ENCODE data around the gene LCN1.
"Not testable (repeated sequence)": the region's sequence is repeated elsewhere in the genome, so short reads cannot be mapped to it uniquely, and the experiment has no call there.

LCN1 gene

GRCh38 chr9:135545646-135546176 is 24.5 kb downstream of the LCN1 start, which contains the start of gene OBP2A:
TSS of gene OBP2A (plus strand) at chr9:135546126. CDS start at chr9:135546181, 55 bp downstream.
- H3K9ac ChIP-seq (ENCODE audit: low read length in 5 of 5); H3K27me3 ChIP-seq (ENCODE audit: control insufficient read depth in 5 of 5, insufficient read depth in 4 of 5, low read length in 5 of 5); H3K9me3 ChIP-seq (ENCODE audit: control insufficient read depth in 5 of 5, low read length in 5 of 5); H3K4me3 ChIP-seq (ENCODE audit: low read depth in 1 of 5, low read length in 5 of 5); H3K27ac ChIP-seq (ENCODE audit: low read depth, low read length); H3K36me3 ChIP-seq (ENCODE audit: control insufficient read depth in 5 of 5, insufficient read depth in 5 of 5, low read length in 5 of 5); H3K4me1 ChIP-seq (ENCODE audit: control insufficient read depth in 5 of 5, insufficient read depth in 5 of 5, low read length in 5 of 5): not testable (repeated sequence)

DNA sequence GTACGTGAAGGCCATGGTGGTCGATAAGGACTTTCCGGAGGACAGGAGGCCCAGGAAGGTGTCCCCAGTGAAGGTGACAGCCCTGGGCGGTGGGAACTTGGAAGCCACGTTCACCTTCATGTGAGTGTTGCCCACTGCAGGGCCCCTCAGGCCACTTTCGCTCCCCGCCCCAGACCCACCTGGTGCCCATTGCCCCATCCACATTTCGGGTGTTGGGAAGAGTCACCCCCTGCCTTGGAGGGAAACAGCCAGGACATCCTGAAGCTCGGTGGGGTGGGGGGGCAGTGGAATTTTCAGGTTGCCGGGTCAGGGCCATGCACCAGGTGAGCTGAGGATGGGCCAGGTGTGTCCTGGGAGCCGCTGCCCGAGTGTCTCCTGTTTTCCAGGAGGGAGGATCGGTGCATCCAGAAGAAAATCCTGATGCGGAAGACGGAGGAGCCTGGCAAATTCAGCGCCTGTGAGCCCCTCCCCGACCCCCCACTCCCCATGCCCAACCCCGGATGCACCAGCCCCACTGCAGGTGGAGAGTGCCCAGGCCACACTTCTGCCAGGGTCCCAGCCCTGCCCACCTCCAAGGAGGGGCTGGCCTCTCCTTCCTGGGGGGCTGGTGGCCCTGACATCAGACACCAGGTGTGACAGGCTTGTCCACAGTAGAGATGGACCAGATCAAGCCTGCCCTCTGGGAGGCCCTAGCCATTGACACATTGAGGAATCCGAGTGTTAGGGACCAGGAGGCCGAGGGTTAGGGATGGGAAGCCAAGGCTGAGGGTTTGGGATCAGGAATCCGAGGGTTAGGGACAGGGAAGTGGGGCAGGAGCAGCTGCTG is 25.8 kb downstream of the LCN1 start:
- H3K36me3 ChIP-seq (ENCODE audit: control insufficient read depth in 5 of 5, insufficient read depth in 5 of 5, low read length in 5 of 5); H3K4me3 ChIP-seq (ENCODE audit: low read depth in 1 of 5, low read length in 5 of 5); H3K27ac ChIP-seq (ENCODE audit: low read depth, low read length); H3K4me1 ChIP-seq (ENCODE audit: control insufficient read depth in 5 of 5, insufficient read depth in 5 of 5, low read length in 5 of 5); H3K9me3 ChIP-seq (ENCODE audit: control insufficient read depth in 5 of 5, low read length in 5 of 5); H3K9ac ChIP-seq (ENCODE audit: low read length in 5 of 5): not testable (repeated sequence)
- H3K27me3 ChIP-seq (ENCODE audit: control insufficient read depth in 5 of 5, insufficient read depth in 4 of 5, low read length in 5 of 5), result peaks cover 3 to 13% (median 5%) of the 10 kb centered on the region in 5 donors

DNA sequence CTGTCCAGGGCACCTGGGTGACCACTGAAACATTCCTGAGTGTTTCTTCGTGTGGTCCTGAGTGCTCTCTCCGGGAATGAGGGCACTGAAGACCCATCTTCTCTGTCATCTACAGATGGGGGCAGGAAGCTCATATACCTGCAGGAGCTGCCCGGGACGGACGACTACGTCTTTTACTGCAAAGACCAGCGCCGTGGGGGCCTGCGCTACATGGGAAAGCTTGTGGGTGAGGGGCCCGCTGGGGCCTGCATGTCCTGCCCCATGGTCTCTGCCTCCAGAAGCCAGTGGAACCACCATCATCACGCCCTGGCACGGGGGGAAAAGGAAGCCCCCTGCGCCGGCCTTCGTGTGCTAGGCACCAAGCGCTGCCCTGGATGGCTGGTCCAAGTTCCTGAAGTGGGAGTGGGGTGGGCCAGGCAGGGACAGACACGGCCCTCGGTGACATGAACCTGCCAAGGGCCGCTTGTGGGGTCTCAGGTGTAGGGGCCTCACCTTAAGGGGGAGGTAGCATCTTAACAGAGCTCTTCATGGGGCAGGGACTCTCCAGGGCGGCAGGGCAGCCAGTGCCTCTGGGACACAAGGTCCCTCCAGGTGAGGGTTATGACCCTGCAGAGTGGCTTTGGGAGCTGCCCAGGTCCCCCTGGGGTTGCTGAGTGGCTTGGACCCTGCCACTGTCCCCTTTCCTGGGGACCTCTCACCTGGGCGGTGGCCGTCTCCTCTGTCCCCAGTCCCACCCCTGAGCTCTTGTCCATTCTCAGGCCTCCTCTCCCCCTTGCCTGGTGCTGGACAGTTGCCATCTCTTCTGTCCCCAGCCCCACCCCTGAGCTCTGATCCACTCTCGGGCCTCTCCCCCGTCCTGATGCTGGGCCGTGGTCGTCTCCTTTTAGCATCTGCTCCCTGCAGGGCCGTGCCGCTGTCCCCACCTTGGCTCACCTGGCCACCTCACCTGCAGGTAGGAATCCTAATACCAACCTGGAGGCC is 26.8 kb downstream of the LCN1 start:
- Histone ChIP-seq H3K27ac (ENCODE audit: low read depth, low read length) (no peak overlapping the region), H3K4me3 (ENCODE audit: low read depth in 1 of 5, low read length in 5 of 5) (no peak overlapping the region), H3K9me3 (ENCODE audit: control insufficient read depth in 5 of 5, low read length in 5 of 5) (no peaks in the 10 kb centered on the region), H3K36me3 (ENCODE audit: control insufficient read depth in 5 of 5, insufficient read depth in 5 of 5, low read length in 5 of 5) (no peaks in the 10 kb centered on the region), H3K4me1 (ENCODE audit: control insufficient read depth in 5 of 5, insufficient read depth in 5 of 5, low read length in 5 of 5) (no peaks in the 10 kb centered on the region), H3K9ac (ENCODE audit: low read length in 5 of 5) (no peak overlapping the region), H3K27me3 (ENCODE audit: control insufficient read depth in 5 of 5, insufficient read depth in 4 of 5, low read length in 5 of 5) (peaks cover 3 to 17% (median 5%) of the 10 kb centered on the region in 5 donors)

GRCh38 chr9:135549478-135550343 is 28.5 kb downstream of the LCN1 start:
- H3K4me1 ChIP-seq (ENCODE audit: control insufficient read depth in 5 of 5, insufficient read depth in 5 of 5, low read length in 5 of 5); H3K4me3 ChIP-seq (ENCODE audit: low read depth in 1 of 5, low read length in 5 of 5); H3K9me3 ChIP-seq (ENCODE audit: control insufficient read depth in 5 of 5, low read length in 5 of 5); H3K27ac ChIP-seq (ENCODE audit: low read depth, low read length); H3K9ac ChIP-seq (ENCODE audit: low read length in 5 of 5); H3K36me3 ChIP-seq (ENCODE audit: control insufficient read depth in 5 of 5, insufficient read depth in 5 of 5, low read length in 5 of 5): not testable (repeated sequence)
- H3K27me3 ChIP-seq (ENCODE audit: control insufficient read depth in 5 of 5, insufficient read depth in 4 of 5, low read length in 5 of 5), result peaks cover 3 to 14% (median 4%) of the 10 kb centered on the region in 5 donors

DNA sequence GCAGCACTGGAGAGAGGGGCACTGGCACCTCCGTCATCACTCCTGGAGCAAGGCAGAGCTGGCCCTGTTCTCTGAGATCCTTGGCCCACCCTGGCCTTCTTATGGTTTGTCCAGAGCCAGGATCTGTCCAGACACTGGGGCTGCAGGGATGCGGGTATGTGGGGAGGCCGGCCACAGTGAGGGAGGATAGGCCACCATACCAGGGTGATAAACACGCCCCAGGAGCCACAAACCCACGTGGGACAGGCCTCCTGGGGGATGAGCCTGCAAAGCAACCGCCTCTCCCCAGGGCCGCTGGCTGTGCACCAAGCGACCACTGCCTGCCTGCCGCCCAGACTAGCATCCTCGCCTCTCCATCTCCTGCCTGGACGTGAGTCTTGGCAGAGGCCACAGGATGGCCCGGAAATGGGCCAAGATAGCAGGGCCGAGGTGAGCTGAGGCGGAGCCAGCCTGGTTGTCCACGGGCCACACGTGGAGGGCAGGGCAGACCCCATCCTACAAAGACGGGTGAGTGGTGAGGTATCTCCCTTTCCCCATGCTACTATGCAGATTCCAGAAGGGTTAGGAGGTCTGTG is 29.2 kb downstream of the LCN1 start:
- Histone ChIP-seq H3K9me3 (ENCODE audit: control insufficient read depth in 5 of 5, low read length in 5 of 5) (no peaks in the 10 kb centered on the region), H3K36me3 (ENCODE audit: control insufficient read depth in 5 of 5, insufficient read depth in 5 of 5, low read length in 5 of 5) (no peaks in the 10 kb centered on the region), H3K9ac (ENCODE audit: low read length in 5 of 5) (no peak overlapping the region), H3K4me3 (ENCODE audit: low read depth in 1 of 5, low read length in 5 of 5) (no peak overlapping the region), H3K27ac (ENCODE audit: low read depth, low read length) (no peak overlapping the region), H3K4me1 (ENCODE audit: control insufficient read depth in 5 of 5, insufficient read depth in 5 of 5, low read length in 5 of 5) (no peaks in the 10 kb centered on the region), H3K27me3 (ENCODE audit: control insufficient read depth in 5 of 5, insufficient read depth in 4 of 5, low read length in 5 of 5) (peaks cover 3 to 14% (median 4%) of the 10 kb centered on the region in 5 donors)

- Histone ChIP-seq H3K4me3 (ENCODE audit: low read depth in 1 of 5, low read length in 5 of 5) (no peak overlapping the region), H3K36me3 (ENCODE audit: control insufficient read depth in 5 of 5, insufficient read depth in 5 of 5, low read length in 5 of 5) (no peaks in the 10 kb centered on the region), H3K27me3 (ENCODE audit: control insufficient read depth in 5 of 5, insufficient read depth in 4 of 5, low read length in 5 of 5) (peaks cover 3 to 14% (median 4%) of the 10 kb centered on the region in 5 donors), H3K9ac (ENCODE audit: low read length in 5 of 5) (no peak overlapping the region), H3K4me1 (ENCODE audit: control insufficient read depth in 5 of 5, insufficient read depth in 5 of 5, low read length in 5 of 5) (no peaks in the 10 kb centered on the region), H3K9me3 (ENCODE audit: control insufficient read depth in 5 of 5, low read length in 5 of 5) (no peaks in the 10 kb centered on the region), H3K27ac (ENCODE audit: low read depth, low read length) (no peak overlapping the region)
Observed at GRCh38 chr9:135551031-135551430, 29.8 kb downstream of the LCN1 start.

DNA sequence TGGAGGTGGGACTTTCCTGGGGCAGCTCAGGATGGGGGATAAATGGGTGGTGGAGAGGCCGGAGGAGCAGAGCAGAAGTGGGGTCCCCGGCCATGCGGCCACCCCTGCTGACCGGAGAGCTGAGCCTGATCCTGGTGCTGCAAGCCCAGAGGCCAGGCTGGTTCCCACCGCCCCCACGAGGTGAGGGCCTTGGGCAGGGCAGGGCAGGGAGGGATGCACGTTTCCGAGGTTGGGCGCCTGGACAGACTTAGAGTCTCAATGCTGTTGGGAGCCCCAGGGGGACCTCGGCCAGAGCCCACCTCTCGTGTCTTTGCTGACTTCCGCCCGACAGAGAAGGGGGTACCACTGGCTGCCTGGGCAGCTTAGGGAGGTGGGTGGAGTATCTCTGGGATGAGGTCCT is 30.2 kb downstream of the LCN1 start:
- H3K36me3 ChIP-seq (ENCODE audit: control insufficient read depth in 5 of 5, insufficient read depth in 5 of 5, low read length in 5 of 5), result no peaks in the 10 kb centered on the region
- no peaks in the 10 kb centered on the region for H3K9me3 ChIP-seq (ENCODE audit: control insufficient read depth in 5 of 5, low read length in 5 of 5)
- H3K9ac ChIP-seq (ENCODE audit: low read length in 5 of 5), result no peak overlapping the region
- H3K4me3 ChIP-seq (ENCODE audit: low read depth in 1 of 5, low read length in 5 of 5), result no peak overlapping the region
- H3K4me1 ChIP-seq (ENCODE audit: control insufficient read depth in 5 of 5, insufficient read depth in 5 of 5, low read length in 5 of 5), result no peaks in the 10 kb centered on the region
- H3K27ac ChIP-seq (ENCODE audit: low read depth, low read length), result no peak overlapping the region
- peaks cover 3 to 14% (median 4%) of the 10 kb centered on the region in 5 donors for H3K27me3 ChIP-seq (ENCODE audit: control insufficient read depth in 5 of 5, insufficient read depth in 4 of 5, low read length in 5 of 5)

DNA sequence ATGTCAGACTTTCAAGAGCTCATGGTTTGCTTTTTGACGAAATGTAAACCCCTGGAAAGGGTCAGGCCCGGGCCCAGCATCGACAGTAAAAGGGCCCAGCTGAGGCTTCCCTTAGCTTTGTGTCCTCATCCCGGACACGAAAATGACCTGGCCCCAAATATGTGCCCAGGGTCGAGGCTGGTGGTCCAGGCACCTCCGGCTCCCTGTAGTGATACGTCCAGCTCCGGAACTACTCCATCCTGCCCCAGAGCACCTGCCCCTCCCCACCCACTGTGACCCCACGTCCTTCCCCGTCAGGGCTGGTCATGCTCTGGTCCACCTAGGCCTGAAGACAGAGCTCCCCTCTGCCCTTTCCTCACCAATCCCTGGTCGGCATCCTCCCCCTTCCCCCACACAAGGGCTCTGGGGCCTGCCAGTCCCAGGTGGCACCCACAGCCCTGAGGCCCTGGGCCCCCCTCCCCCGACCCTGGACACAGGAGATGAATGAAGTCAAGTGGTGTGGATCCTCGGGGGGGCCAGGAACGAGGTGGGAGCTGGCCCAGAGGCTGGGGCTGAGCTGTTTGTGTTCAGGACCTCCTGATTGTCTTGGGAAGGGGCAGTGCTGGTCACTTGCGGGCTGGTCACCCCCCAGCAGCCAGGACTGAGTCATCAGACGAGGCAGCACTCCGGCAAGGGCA is 30.9 kb downstream of the LCN1 start:
- Histone ChIP-seq H3K27me3 (ENCODE audit: control insufficient read depth in 5 of 5, insufficient read depth in 4 of 5, low read length in 5 of 5) (peaks cover 3 to 14% (median 4%) of the 10 kb centered on the region in 5 donors), H3K4me3 (ENCODE audit: low read depth in 1 of 5, low read length in 5 of 5) (no peak overlapping the region), H3K27ac (ENCODE audit: low read depth, low read length) (no peak overlapping the region), H3K9ac (ENCODE audit: low read length in 5 of 5) (no peak overlapping the region), H3K9me3 (ENCODE audit: control insufficient read depth in 5 of 5, low read length in 5 of 5) (no peaks in the 10 kb centered on the region), H3K4me1 (ENCODE audit: control insufficient read depth in 5 of 5, insufficient read depth in 5 of 5, low read length in 5 of 5) (no peaks in the 10 kb centered on the region), H3K36me3 (ENCODE audit: control insufficient read depth in 5 of 5, insufficient read depth in 5 of 5, low read length in 5 of 5) (no peaks in the 10 kb centered on the region)

- Histone ChIP-seq H3K9me3 (ENCODE audit: control insufficient read depth in 5 of 5, low read length in 5 of 5) (no peaks in the 10 kb centered on the region), H3K27me3 (ENCODE audit: control insufficient read depth in 5 of 5, insufficient read depth in 4 of 5, low read length in 5 of 5) (peaks cover 3 to 14% (median 4%) of the 10 kb centered on the region in 5 donors), H3K4me3 (ENCODE audit: low read depth in 1 of 5, low read length in 5 of 5) (no peak overlapping the region), H3K27ac (ENCODE audit: low read depth, low read length) (no peak overlapping the region), H3K4me1 (ENCODE audit: control insufficient read depth in 5 of 5, insufficient read depth in 5 of 5, low read length in 5 of 5) (no peaks in the 10 kb centered on the region), H3K36me3 (ENCODE audit: control insufficient read depth in 5 of 5, insufficient read depth in 5 of 5, low read length in 5 of 5) (no peaks in the 10 kb centered on the region), H3K9ac (ENCODE audit: low read length in 5 of 5) (no peak overlapping the region)
Observed at GRCh38 chr9:135552698-135553171, 31.5 kb downstream of the LCN1 start.
